CD4-positive, alpha-beta T cell treated with Interleukin-4 for 4 hours (primary cell): ENCODE measurements around the gene NOTCH4.

Source experiments
- DNase-seq: peaks from one replicate; pipeline ENCODE4 v3.0.0-alpha.2; 2020

The NOTCH4 gene

DNA sequence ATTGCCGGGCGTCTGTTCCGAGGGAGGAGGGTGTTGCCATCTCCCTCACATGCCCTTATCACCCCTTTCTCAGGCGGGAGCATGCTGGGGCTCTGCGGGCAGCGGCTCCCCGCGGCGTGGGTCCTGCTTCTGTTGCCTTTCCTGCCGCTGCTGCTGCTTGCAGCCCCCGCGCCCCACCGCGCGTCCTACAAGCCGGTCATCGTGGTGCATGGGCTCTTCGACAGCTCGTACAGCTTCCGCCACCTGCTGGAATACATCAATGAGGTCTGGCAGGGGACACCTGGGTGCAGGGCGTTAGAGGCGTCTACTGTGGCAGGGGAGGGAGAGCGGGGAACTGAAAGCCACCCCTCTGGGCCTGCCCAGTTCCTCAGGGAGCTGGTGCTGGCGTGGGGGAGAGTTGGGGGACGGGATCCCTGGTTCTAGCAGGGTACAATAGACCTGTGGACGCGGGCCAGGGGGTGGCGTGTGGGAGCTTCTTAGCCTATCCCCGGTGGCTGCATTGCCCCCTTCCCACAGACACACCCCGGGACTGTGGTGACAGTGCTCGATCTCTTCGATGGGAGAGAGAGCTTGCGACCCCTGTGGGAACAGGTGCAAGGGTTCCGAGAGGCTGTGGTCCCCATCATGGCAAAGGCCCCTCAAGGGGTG lies 69.2 kb downstream of the NOTCH4 start:
- DNase-seq, result peak; percentile 68

DNA sequence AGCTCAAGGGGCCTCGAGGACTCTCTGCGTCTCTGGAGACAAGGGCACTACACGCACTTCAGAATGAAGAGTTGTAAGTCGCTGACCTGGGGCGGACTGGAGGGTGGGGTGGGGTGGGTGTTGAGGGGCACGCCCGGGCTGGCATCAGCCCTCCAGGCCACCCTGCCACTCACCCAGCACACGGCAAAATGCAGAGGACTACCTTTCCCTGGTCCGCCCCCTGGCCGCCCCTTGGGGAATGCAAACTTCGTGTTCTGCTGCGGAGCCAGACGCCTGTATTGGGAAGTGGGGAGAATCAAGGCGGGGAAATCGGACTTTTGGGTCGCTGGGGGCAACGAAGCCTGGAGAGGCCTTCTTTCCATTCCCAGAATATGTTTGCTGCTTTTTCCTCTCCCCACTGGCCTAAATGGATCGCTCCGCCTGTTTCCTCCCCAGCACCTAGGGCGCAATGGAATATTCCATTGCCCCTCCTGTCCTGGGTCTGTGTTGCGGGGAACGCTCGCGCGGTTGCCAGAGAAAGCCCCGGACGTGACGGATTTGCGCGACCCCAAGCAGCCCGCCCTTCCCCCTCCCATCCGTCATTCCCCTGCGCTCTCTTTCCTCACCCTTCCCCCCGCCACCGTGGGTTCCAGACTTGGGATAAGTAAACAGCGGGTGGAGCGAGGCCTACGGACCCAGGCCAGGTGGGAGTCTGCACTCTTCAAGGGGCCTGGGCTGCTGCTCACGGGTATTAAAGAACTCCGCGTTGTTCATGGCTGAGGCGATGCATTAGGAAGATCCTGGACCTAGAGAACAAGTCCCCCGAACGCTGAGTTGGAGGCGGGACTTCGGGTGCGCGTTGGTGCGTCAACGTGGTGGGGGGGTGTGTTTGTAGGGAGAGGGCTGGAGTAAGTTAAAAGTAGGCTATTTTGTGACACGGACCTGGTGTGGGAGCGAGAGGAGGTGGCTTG lies 70.0 kb downstream of the NOTCH4 start, which contains the start of gene PPT2:
PPT2 (plus strand) TSS at position 578 of the 950 bp plus-strand sequence. CDS start 454 bp downstream, outside the sequence.
- DNase-seq, result peak; percentile 65

DNA sequence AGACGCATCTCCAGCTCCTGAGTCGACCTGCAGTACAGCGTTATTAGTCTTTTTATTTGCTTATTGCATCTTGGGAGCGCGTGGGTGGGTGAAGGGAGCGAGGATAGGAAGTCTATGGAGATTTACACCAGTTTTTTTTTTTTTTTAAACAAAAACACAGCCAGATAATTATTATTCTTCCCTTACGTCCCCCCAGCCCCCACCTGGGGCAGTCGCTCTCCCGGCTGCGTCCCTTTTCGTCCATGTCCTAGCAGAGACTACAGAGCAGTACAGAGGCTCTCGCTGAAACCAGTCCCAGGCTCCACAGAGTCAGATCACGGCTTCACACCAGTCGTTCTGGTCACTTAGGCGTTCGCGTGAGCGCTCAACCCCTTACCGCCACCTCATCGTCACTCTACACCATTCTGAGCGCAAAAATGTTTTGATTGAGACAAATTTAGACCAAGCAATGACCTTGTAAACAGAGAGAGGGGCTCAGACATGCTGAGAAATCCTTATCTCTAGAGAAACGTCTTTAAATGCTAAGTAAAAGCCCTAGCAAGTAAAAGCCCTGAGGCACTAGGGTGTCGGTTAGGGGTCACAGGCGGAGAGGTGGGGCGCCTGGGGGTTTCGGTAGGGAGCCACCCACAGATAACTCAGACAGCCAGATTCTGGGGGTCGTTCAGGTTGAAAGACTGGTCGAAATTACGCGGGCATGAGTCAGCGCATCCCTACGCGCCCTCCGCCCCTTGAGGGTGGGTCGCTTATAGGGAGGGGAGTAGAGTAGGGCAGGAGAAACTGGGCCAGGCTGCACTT lies 70.9 kb downstream of the NOTCH4 start:
- DNase-seq, result no peak

DNA sequence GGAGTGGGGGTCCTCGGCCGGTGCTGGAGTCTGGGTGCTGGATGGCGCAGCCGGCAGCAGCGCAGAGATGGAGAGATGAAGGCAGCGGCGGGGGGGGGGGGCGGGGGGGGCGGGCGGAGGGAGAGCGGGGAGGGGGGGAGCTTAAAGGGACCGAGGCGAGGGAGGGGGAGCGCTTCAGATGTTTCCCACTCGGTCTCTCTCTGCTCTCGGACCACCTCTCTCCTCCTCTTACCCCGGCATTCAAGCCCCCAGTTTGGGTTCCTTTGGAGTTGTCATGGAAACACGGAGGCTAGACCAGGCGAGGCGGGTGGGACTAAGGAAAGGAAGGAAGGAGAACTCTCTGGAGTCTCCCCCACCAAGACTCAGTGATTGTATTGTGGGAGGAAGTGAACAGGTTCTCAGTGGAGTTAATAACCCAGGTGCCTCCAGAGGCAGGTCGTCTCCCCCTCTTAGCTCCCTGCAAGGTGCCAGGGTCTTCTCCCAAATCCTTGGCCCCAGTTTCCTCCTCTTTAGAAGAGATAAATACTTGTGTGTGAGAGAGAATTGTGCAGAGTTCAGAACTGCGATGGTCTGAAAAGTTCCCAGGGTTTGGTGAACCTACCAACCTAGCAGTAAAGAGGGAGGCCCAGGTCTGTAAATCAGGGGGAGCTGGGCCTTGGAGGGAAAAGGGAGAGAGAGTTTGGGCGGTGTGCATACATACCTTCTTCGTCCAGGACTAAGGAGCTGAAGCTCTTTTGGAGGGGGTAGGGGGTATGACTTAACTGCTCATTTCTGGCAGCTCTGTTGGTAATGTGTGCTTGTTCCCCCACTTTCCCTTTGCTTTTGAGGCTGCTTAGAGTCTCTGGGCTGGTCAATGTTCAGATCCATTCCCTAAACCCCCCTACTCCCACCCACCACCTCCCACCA lies 71.8 kb downstream of the NOTCH4 start, which contains the start of gene PRRT1:
PRRT1 (minus strand) TSS at position 77 of the 906 bp plus-strand sequence. CDS start 112 bp downstream, outside the sequence.
- DNase-seq, result no peak

DNA sequence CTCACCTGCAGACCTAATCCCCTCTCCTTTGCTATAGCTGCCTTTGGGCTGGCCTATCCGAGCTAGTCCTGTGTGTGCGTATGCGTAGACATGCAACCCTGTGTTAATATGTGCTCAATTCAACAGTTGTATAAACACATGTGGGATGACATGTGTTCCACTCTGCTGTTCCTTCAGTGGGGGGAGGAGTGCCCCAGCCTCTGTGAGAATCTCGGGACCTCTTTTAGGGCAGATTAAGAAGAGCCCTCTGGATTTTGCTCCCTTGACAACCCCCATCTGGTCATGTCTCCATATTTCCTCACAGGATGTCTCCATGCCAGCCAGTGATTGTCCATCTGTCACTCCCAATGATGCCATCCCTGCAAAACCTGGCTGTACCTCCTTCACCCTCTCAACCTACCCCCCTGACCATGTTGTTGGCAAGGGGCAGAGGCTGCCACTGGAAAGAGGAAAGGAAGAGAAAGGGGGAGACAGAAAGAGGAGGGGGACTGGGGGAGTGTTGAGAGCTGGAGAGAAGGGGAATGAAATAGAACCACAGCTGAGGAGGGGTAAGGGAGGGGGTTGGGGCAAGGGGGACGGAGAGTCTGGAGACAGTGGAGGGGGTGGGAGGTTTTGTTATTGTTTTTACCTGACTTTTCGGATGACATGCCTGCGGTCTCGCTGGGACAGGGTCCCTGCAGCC lies 72.5 kb downstream of the NOTCH4 start:
- no peak for DNase-seq

DNA sequence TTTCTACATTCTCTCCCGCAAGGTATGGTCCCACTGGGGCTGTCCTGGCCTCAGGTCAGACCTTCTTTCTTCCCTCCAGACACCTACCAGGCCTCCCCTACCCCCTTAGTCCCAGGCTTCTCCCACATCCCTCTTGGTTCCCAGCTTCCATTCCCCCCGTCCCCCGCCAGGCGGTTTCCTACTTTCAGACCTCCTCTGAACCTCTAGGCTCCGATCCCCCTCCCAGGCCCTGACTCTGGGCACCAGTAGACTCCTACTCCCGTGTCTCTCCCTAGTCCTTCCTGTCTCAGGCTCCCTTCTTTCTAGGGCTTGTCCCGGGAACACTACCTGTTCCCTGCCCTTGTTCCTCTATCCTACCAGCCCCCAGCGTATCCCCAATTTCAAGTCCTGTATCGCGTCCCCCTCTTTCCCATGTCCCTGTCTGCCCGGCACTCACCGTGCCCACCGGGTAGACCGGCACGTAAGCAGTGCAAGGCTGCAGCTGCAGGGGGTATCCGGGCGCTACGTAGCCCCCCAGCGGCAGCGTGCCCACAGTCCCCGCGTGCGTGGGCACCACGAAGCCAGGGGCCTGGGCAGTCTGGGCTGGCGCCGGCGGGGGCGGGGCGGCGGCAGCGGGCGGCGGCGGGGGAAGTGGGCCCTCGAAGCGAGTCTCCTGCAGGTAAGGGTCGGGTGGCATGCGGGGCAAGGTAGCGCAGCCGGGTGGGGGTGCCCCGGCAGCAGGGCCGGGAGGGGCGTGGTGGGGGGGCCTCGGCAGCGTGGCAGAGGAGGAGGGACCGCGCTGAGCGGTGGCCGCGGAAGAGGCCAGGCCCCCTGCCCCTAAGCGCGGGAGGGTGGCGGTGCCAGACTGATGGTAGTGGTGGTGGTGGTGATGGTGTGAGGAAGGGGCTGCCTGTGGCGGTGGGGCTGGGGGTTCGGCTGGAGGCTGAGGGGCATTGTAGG lies 73.7 kb downstream of the NOTCH4 start:
- DNase-seq, result no peak

DNA sequence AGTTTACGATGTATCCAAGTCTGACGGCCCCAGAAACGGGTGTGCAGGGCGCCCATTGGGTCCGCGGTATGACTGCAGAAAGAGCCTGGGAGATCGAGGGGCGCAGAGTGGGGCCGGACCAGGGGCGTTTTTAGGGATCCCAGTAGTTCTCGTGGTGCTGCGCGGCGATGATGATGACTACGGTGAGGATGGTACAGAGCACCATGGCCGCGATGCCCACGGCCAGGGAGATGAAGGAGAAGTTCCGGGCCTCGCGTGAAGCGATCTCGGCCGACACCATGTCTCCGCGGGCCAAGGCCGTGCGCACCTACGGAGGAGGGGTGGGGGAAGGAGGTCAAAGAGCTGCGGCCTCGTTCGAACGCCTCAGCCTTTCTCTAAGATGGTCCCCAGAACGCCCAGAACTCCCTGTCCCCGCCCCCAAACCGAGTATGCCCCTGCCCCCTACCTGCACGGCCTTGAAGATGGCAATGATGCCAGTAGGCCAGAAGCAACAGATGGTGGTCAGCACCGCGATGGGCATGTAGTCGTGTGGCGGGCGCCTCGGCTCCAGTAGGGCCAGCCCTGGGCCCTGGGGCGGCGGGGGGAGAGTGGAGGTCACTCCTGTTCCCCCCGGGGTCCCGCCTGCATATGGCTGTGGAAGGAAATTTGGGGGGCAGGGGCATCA lies 74.6 kb downstream of the NOTCH4 start:
- peak; percentile 7 for DNase-seq

DNA sequence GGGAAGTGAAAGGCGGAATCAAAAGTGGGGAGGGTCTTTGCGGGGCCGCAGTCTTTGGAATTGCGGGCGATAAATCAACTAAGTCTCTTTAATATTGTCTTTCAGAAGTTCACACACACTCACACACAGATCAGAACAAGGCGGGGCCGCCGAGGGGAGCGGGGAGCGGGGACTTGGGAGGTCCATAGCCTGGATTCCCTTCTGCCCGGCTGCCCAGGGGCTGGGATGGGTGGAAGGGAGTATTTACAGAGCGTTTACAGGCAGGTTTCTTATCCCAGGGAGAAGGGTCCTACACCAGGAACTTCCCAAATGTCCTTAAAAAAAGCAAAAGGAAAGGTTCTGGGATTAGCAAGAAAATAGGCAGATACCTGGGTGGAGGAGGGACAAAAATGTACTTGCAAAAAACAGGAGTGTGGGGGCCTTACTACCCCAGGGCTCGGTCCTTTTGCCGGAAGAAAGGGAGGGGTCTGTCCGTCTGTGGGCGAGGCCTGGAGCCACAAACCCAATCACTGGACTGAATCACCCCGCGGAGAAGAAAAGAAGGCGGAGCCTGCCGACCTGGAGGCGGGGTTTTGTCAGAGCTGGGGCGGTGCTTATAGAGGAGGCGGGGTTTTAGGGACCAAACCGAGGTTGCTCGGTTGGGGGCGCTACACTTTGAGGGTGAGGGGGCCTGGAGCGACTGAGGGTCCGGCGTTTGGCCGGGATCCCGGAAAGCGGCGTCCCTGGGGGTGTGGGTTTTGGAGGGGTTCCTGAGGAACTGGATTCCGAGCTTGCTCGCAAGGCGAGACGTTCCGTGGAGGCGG lies 75.4 kb downstream of the NOTCH4 start:
- peak; percentile 51 for DNase-seq

DNA sequence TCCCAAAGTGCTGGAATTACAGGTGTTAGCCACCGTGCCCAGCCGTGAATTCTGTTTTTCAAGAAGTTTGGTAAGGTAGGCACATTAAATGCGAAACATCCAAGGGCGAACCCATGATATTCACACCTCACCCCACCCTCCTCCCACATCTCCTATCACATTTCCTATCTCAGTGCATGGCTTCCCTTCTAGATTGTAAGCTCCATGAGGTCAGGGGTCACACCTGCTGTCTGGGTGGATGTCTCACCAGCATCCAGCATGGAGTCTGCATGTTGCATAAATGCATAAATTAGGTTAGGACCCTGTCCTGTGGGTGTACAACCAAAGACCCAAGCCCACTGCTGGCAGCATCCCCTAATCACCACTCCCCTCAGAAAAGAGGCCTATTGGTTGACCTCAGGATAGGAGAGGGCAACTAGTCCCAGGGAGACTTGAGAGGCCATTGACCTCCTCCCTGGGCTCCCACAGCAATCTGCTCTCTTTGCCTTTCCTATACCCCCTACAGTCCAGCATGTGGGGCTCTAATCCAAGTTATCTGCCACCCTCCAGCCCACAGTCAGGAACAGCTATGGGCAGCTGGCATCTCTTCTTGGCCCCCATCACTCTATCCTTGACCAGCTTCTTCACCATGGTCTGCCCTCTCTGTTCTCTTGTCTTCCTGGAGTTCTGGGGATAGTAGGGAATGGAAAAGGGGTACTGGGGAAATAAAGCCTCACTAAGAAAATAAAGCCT lies 76.3 kb downstream of the NOTCH4 start:
- no peak for DNase-seq

DNA sequence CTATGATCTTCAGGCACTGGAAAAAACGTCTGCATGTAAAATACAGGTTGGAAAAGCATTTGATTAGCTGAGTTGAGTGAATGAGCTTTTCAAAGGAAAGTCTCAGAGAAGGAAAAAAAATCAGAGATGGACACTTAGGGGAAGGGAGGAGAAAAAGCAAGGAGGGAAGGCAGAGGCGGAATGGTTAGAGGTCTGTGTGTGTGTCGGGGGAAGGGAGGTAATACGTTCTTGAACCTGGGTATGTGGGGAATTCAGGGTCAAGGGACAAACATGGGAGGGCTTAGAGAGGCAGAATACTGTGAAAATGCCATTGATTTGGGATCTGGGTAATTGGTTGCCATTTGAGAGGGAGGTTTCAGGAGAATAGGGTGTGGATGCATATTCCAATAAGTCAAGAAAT lies 77.2 kb downstream of the NOTCH4 start:
- no peak for DNase-seq

DNA sequence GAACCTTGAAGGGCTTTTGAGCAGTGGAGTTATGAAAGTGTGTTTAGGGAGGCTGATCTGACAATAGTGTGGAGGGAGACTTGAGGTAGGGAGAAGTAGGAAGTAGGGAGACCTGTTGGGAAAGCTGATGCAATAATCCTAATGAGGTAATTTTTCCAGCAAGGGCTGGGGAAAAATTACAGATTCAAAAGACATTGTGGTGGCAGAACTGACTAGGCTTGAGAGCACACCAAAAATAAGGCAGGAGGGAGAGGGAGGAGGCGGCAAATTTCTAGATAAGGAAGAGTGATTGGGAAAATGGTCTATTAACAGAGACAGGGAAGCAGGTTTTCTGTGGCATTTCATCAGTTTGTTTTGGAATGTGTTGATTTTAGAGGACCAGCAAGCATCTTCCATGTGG lies 77.6 kb downstream of the NOTCH4 start:
- no peak for DNase-seq
